Neuron (in vitro differentiated cells): ENCODE measurements around the gene TC2N.
A peak's percentile ranks its signal among the peaks of the same experiment; 100 is the strongest.
"Not testable (repeated sequence)": the region's sequence is repeated elsewhere in the genome, so short reads cannot be mapped to it uniquely, and the experiment has no call there.

Source experiments
- H2AFZ ChIP-seq: one replicate; pipeline ENCODE4 v1.6.1; 2013; ENCODE audit warnings: low read depth, mild to moderate bottlenecking, inconsistent platforms, low read length, moderate library complexity
- H3K27me3 ChIP-seq: one replicate; pipeline ENCODE4 v1.6.1; 2013; ENCODE audit warnings: low read length; ENCODE audit not compliant: insufficient read depth
- H3K36me3 ChIP-seq: one replicate; pipeline ENCODE4 v1.6.1; 2013; ENCODE audit warnings: low read length; ENCODE audit not compliant: insufficient read depth
- H3K4me1 ChIP-seq: one replicate; pipeline ENCODE4 v1.6.1; 2013; ENCODE audit warnings: low read length; ENCODE audit not compliant: insufficient read depth
- H3K4me3 ChIP-seq: 2 replicates; pipeline ENCODE4 v1.5.1; 2013; ENCODE audit warnings: mild to moderate bottlenecking, low read length, moderate library complexity
- H3K9me3 ChIP-seq: one replicate; pipeline ENCODE4 v1.6.1; 2013; ENCODE audit warnings: low read length

Gene TC2N

DNA sequence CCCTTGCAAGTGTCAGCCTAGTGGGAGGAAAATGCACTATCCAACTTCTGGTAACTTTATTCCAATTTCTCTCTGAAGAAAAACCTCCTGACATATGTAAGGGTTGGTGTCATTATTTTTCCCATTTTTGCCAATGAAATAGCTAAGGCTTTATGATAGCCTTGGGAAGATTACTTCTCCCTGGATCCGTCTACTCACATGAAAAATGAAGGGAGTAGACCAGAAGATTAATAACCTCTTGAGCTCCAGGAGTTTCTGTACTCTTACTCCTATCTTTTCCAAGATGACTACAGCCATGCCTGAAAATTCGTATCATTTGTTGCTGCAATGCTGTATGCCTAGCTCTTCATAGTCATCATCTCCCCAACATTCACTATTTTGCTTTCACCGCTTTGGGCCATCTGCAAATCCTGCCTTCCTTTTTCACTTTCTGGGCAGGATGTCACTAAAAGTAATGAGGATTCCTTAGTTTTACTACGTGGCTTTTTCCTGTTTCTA, 18.8 kb downstream of the TC2N start:
- no peaks in the 10 kb centered on the region for H3K9me3 ChIP-seq
- H3K36me3 ChIP-seq = no peaks in the 10 kb centered on the region
- H3K4me1 ChIP-seq = no peaks in the 10 kb centered on the region
- no peak overlapping the region for H2AFZ ChIP-seq
- peaks cover 2% of the 10 kb centered on the region for H3K27me3 ChIP-seq
- H3K4me3 ChIP-seq = no peak overlapping the region

DNA sequence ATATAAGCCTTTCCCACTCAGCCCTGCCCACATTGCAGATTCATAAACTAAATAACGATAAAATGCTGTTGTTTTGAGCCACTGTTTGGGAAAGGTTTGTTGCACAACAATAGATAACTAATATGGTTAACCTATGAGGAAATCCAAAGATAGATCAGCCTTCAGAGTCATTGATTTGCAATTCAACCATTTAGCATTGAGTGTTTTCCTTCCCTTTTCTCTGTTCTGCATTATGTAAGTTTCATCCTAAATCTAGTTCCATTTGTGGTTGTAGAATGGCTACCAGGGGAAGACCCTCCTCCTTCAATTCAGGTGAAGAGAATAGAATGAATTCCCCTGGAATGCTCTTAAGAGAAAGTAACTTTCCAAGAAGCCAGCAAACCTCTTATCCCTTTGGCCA, 19.6 kb downstream of the TC2N start:
- no peak overlapping the region for H3K4me3 ChIP-seq
- H3K27me3 ChIP-seq = peaks cover 2% of the 10 kb centered on the region
- H2AFZ ChIP-seq = no peak overlapping the region
- no peaks in the 10 kb centered on the region for H3K36me3 ChIP-seq
- H3K4me1 ChIP-seq = no peaks in the 10 kb centered on the region
- H3K9me3 ChIP-seq = no peaks in the 10 kb centered on the region

DNA sequence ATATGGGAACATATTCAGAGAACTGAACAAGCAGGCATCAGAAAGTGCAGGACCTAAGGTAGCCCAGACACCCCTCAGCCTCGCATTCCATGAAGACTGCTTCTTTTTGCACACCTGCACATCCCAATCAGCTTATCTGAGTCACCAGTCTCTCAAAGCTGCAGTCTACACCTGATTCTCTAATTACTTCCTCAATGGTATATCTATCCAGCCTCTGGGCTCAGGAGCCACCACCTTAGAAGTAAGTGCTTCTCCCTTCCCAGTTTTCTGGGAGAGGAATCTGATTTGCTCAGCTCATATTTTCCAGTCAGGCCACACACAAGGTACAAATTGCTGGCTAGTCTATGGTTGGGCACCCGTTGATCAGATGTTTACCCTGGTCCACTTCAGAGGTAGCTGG, 21.7 kb downstream of the TC2N start:
- H3K36me3 ChIP-seq = no peaks in the 10 kb centered on the region
- H3K4me1 ChIP-seq = no peaks in the 10 kb centered on the region
- peaks cover 2% of the 10 kb centered on the region for H3K27me3 ChIP-seq
- H2AFZ ChIP-seq = no peak overlapping the region
- no peak overlapping the region for H3K4me3 ChIP-seq
- H3K9me3 ChIP-seq = no peaks in the 10 kb centered on the region

DNA sequence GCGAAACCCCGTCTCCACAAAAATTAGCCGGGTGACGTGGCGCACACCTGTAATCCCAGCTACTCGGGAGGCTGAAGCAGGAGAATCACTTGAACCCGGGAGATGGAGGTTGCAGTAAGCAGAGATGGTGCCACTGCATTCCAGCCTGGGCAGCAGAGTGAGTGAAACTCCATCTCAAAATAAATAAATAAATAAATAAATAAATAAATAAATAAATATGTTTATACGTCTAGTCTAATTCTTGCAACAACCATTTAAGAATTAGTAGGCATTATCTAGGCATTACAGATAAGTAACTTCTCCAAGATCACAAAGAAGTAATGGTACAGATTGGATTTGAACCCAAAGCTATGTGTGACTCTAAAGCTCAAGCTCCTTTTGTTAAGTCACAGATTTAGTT, 22.3 kb downstream of the TC2N start:
- not testable (repeated sequence) for H2AFZ ChIP-seq, H3K4me3 ChIP-seq, H3K36me3 ChIP-seq, H3K4me1 ChIP-seq, H3K27me3 ChIP-seq, H3K9me3 ChIP-seq

DNA sequence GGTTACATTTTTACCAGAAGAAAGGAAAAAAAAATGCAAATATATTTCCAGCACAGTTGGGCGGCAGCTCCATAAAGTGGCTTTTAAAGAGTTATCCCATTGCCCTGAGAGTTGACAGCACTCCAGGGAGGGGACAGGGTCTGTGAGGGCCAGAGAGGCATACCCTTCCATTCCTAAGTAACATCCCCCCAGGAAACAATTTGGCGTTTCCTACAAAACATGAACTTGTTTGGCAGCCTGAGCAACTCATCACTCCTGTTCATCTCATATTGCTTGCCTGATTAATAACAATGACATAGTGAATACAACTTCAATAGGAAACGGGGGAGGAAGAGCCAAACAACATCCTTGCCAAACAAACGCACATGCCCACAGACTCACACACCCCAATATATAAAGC, 23.3 kb downstream of the TC2N start:
- Histone ChIP-seq H3K27me3 (peaks cover 7% of the 10 kb centered on the region), H3K9me3 (no peaks in the 10 kb centered on the region)

DNA sequence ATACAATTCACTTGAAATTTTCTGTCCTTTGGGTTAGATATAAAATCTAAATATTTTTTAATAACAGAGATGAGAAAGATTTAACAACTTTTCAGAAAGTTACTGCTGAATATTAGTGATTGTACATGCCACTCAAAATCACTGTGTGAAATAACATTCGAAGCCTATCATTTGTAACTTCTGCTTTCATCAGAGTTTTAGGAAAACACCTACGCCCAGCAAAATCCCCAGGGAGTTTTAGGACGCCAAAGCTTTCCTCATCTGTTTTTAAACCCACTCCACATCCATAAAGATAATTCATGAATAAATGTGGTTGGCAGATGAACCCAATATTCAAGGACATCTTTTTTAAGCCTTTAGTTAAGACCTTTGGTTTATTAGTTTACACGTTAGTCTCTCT, 23.9 kb downstream of the TC2N start:
- Histone ChIP-seq H3K27me3 (peaks cover 13% of the 10 kb centered on the region), H3K9me3 (no peaks in the 10 kb centered on the region), H2AFZ (no peak overlapping the region), H3K36me3 (no peaks in the 10 kb centered on the region), H3K4me3 (no peak overlapping the region), H3K4me1 (no peaks in the 10 kb centered on the region)

More for the DNA sequence above, 23.3 kb downstream of the TC2N start:
- Histone ChIP-seq H3K4me1 (no peaks in the 10 kb centered on the region), H3K4me3 (no peak overlapping the region), H3K36me3 (no peaks in the 10 kb centered on the region), H2AFZ (no peak overlapping the region)

DNA sequence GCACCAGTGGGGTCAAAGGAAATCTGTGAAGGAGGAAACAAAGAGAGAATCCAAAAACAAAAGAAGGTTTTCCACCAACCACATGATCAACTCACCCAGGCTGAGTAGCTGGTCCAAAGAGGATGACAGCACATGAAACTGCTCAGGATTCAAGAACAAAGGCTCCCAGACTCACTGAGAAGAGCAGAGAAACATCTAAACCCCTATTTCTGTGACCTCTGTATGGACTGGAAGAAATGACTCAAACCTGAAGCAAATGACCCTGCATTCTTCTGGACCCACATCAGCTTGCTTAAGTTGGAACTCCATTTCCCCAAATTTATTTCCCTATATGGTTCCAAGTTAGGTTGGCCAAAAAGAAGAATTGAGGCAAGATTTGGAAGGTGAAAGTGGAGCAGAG, 26.3 kb downstream of the TC2N start:
- H3K4me1 ChIP-seq = no peaks in the 10 kb centered on the region
- no peak overlapping the region for H3K4me3 ChIP-seq
- no peaks in the 10 kb centered on the region for H3K9me3 ChIP-seq
- no peak overlapping the region for H2AFZ ChIP-seq
- H3K36me3 ChIP-seq = no peaks in the 10 kb centered on the region
- H3K27me3 ChIP-seq = peaks cover 32% of the 10 kb centered on the region

DNA sequence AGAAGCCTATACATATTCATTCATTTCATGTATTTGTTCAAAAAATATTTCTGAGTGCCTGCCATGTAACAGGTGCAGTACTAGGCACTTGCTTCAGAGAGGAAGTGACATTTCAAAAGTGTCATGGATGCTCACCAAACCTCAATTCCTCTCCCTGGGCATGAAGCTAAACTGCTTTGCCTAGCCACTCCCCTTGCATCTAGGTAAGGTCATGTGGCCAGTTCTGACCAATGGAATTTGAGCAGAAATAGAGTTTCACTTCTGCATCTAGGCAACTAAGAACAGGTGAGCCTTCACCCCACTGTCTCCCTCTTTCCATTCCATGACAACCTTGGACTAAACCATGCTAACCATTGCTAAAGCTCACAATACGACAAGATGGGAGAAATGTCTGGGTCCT, 27.6 kb downstream of the TC2N start:
- Histone ChIP-seq H3K9me3 (no peaks in the 10 kb centered on the region), H3K36me3 (no peaks in the 10 kb centered on the region), H3K4me3 (no peak overlapping the region), H3K27me3 (peaks cover 45% of the 10 kb centered on the region), H3K4me1 (no peaks in the 10 kb centered on the region), H2AFZ (no peak overlapping the region)

DNA sequence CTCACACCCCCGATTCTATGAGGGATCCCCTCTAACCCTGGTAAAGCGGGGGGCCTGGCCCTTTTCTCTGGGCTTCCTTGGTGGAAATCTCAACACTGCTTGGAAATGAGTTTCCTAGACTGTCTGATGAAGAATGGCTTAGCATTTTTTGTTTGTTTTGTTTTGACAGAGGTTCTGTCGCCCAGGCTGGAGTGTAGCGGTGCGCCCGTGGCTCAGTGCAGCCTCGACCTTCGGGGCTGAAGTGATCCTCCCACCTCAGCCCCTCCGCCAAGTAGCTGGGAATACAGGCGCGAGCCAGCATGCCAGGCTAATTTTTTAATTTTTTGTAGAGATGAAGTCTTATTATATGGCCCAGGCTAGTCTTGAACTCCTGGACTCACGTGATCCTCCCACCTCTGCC, 30.3 kb downstream of the TC2N start:
- no peak overlapping the region for H2AFZ ChIP-seq
- H3K36me3 ChIP-seq = no peaks in the 10 kb centered on the region
- peaks cover 60% of the 10 kb centered on the region for H3K27me3 ChIP-seq
- H3K9me3 ChIP-seq = no peaks in the 10 kb centered on the region
- no peak overlapping the region for H3K4me3 ChIP-seq
- no peaks in the 10 kb centered on the region for H3K4me1 ChIP-seq

DNA sequence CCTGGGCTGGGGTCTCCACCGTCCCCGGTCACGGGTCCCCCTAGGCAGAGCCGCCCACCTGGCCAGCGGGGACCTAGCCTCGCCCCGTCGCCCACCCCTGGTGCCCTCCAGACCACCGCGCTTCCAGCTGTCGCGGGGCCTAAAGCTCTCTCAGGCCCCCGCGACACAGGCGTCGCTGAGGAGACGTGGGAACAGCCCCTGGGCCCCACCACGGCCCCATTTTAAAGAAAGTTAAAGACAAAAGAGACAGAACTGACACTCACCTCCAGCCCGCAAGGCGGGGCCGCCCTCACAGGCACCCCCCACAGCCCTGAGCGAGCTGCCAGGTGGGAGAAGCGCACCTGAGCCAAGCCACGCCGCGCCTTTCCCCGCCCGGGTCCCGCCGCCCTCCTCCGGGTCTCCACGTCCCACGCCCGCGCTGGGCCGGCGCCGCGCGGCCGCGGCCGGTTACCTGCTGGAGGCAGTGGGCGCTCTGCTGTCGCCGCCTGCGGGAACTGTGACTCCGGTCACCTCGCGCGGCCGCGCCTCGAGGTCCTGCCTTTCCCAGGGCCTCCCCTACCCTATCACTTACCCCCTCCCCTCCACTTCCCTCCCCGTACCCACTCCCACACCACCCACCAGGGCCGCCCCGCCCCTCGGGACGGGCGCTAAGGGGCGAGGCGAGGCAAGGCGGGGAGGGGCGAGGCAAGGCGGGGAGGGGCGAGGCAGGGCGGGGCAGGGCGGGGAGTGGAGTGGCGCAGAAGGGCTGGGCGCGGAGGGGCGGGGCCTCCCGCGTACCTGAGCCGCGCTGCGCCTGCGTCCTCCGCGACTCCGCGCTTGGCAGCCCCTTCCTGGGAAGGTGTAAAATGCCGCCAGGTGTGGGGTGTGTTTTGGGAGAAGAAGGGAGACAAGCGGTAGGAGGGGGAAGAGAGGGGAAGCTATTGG, 31.2 kb downstream of the TC2N start:
- peak overlapping the region; percentile 54 for H2AFZ ChIP-seq
- no peak overlapping the region for H3K4me3 ChIP-seq
- no peaks in the 10 kb centered on the region for H3K9me3 ChIP-seq
- H3K36me3 ChIP-seq = no peaks in the 10 kb centered on the region
- no peaks in the 10 kb centered on the region for H3K4me1 ChIP-seq
- H3K27me3 ChIP-seq = peaks cover 60% of the 10 kb centered on the region

DNA sequence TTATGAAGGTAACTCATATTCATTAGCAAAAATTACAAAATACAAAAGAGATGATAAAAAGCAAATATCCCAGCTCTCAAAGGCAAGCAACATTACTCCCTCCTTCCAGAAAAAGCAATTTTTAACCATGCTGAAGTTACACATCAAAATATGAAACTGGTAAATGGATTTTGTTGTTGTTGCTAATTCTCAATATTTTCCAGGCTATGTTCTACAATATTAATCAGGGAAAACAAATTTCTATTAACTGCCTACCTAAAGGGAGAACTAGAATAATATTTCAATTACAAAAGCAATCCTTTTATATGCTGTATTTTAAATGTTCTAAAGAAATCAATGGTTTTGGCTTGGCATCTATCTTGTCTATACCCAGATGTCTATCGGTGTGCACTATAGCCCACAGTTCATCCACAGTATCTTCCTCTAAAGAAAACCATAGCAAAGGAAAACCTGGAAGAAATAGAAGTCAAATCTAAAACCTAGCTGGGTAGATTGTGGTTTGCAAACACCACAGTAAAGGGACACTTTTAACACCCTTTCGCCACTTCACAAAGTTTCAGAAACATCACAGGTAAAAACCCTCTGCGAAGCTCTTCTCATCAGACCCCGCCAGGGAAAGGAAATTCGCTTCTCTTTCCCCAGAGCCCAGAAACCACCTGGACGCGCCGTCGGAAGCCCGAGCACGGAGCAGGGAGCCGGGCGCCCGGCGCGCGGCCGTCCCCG, 32.0 kb downstream of the TC2N start:
- no peaks in the 10 kb centered on the region for H3K36me3 ChIP-seq
- H3K4me1 ChIP-seq = no peaks in the 10 kb centered on the region
- H2AFZ ChIP-seq = no peak overlapping the region
- H3K9me3 ChIP-seq = no peaks in the 10 kb centered on the region
- no peak overlapping the region for H3K4me3 ChIP-seq
- H3K27me3 ChIP-seq = peaks cover 60% of the 10 kb centered on the region

DNA sequence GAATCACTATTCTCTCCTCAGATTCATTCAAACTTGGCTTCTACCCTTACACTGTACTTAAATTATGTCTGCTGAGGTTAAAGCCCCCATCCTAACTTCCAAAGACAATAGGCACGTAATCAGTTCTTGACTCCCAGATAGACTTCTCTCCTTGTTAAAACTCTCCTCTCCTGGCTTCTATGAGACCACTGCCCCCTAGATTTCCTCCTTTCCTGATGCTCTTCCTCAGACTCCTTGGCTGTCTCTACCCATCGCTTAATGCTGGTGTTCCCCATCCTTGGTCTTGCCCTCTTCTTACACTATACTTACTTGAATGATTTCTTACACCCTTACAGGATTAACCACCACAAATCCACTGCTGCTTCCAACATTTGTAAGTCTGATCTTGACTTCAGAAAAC, 32.8 kb downstream of the TC2N start:
- Histone ChIP-seq H3K4me1 (no peaks in the 10 kb centered on the region), H3K36me3 (no peaks in the 10 kb centered on the region), H2AFZ (no peak overlapping the region), H3K9me3 (no peaks in the 10 kb centered on the region), H3K27me3 (peaks cover 60% of the 10 kb centered on the region), H3K4me3 (no peak overlapping the region)

DNA sequence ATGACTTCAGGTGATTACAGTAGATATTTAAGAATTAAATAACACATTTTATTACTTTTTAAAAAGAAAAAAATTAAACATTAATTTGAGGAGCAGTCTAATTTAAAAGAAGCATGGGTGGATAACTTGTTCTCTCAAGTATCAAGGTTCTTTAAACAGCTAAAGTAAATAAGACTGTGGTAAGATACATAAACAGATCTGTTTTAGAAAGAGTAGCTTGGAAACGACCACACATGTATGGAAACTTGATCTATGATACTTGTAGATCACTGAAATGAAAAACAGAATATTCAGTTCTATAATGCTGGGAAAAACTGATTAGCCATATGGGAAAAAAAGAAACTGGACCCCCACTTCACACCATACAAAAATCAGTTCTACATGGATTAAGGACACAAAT, 36.0 kb downstream of the TC2N start:
- H3K36me3 ChIP-seq = no peaks in the 10 kb centered on the region
- H3K4me3 ChIP-seq = no peak overlapping the region
- H2AFZ ChIP-seq = no peak overlapping the region
- peaks cover 31% of the 10 kb centered on the region for H3K27me3 ChIP-seq
- H3K4me1 ChIP-seq = no peaks in the 10 kb centered on the region
- H3K9me3 ChIP-seq = no peaks in the 10 kb centered on the region
